GM19099 (cell line): ENCODE measurements around the gene SYT3.

Source experiments
- POLR2A ChIP-seq: IDR thresholded peaks from 3 replicates; pipeline ENCODE4 v1.6.1; 2011; ENCODE audit warnings: low read depth; ENCODE audit not compliant: insufficient read length; ENCODE audit errors: extremely low read depth

SYT3 gene

GRCh38 chr19:50629801-50630200 is 9.9 kb downstream of the SYT3 start:
- TF ChIP-seq POLR2A, result no peak

DNA sequence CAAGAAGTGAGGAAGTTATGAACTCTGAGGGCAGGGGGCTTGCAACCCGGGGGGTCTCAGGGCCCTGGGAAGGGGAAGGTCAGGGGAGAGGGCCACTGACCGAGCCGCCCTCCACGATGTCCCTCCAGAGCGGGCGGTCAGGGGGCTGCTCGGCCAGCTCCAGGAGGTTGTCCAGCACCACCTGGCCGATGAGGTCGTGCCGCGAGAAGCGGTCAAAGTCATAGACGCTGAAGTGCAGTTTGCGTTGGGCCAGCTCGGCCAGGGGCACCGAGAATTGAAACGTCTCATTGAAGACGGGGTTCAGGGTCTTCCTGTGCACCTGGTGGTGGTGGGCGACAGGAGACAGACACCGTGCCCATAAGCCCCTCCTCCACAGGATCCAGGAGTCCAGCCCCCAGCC is 10.5 kb downstream of the SYT3 start:
- TF ChIP-seq POLR2A, result no peak

- no peak for TF ChIP-seq POLR2A
Observed at GRCh38 chr19:50628551-50628950, 11.1 kb downstream of the SYT3 start.

DNA sequence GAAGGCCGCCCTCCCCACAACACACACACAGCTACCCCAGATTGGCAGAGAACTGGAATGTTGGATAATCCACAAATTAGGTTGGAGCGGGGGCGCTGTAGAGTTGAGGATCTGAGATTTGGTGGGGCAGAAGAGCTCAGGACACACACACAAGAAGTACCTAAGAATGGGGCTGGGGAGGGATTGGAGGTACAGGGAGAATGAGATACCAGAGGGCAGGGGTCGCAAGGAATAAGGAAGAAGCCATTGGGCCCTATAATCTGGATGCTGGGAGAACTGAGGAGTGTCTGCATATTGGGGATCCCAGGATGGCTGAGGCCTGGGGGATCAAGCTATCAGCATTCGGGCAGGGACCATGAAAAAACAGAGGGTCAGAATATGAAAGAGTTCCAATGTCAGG is 11.5 kb downstream of the SYT3 start:
- TF ChIP-seq POLR2A, result no peak

DNA sequence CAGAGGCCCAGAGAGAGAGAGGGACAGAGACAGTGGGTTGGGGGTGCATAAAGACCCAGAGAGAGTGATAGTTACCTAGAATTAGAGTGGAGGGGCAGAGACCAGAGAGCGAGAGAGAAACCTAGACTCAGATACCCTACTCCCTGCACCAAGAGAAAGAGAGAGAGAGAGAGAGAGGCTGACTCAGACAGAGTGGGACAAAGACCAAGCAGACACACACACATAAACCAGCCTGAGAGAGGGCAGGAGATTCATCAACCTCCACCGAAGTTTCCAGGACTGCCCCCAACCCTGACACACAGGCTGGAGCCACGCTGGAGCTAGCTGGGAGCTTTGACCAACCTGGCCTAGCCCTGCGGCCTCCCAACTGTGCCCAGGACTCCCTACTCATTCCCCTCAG is 12.9 kb downstream of the SYT3 start:
- TF ChIP-seq POLR2A, result no peak

GRCh38 chr19:50626011-50626410 is 13.7 kb downstream of the SYT3 start:
- no peak for TF ChIP-seq POLR2A

DNA sequence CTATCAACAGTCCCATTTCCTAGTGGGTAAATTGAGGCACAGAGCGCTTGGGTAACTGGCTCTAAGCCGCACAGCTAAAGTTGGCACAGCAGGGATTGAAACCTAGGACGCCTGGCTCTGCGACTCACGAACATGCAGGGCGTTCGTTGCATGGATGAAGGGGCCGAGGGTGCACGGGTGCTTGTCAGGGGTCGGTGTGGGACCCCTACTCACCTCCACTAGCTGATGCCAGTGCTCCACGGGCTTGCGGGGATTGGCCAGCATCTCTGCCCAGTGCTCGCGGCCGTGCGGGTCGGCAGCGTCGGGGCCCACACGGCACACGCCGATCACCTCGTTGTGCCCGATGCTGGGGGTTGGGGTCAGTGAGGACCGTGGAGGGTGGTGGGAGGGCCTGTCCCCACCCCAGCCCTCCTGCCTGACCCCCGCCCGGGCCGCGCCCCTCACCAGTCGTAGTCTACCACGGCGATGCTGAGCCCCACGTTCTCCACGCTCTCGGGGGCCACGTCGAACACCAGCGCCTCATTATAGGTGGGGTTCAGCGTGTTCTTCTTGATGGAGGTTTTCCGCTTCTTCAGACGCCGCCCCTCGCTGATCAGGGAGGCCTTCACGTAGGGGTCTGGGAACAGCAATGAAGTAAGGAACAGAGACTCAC is 14.6 kb downstream of the SYT3 start:
- TF ChIP-seq POLR2A, result no peak

DNA sequence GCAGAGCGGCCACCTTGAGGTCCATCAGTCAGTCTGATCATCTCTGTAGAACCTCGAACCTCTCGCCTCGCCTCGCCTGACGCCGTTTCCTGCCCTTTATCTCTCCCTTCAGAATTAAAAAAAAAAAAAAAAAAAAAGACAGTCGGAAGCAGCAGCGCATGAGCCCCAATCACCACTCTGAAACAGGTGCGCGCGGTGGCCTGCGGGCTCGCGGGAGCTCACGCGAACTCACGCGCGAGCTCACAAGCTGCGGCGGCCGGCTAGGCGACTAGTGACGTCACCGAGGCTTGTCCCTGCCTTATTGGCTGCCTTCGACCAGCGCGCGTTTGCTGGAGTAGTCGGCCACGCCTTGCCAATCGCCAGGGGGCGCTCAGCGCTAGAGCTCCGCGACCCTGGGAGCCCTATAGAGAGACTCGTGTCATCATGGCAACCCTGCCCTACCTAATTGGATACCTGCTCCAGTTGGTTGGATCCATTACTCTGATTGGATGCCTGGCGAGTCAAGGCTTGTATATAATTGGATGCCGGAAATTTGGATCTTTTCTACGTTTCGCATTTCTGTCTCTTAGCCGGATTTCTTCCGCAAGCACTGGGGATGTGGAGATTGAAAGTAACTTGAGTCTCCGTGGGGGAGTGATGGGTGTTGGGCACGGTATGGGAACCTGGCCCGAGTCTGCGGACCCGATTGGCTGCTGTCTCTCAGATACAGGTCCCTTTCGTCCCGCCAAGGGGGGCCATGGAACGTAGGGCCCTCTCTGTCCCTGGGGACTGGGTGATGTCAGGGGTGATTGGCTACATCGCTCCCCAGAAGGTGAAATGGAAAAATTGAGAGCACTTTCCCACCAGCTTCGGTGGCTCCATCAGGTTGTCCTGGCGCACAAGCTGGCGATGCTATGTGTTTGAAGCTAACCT is 31.6 kb downstream of the SYT3 start:
- TF ChIP-seq POLR2A, result no peak

DNA sequence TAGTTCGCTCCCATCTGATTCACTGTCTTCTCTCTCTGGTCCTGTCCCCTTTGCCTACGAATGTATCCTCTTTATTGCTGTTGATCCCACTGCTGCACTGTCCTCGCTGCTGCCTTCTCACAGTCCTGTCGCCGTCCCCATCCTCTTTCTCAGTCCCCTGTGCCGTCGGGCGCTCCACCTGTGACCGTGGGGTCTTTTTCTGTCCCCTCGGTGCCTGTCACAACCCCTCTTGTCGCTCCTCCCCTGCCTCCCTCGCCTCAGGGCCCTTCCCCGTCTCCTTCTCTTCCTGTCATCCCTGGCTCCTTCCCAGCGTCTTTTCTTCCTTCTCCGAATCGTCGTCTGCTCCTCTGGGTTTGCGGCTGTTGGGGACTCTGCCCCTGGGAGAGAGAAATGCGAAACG is 32.3 kb downstream of the SYT3 start:
- TF ChIP-seq POLR2A, result no peak

DNA sequence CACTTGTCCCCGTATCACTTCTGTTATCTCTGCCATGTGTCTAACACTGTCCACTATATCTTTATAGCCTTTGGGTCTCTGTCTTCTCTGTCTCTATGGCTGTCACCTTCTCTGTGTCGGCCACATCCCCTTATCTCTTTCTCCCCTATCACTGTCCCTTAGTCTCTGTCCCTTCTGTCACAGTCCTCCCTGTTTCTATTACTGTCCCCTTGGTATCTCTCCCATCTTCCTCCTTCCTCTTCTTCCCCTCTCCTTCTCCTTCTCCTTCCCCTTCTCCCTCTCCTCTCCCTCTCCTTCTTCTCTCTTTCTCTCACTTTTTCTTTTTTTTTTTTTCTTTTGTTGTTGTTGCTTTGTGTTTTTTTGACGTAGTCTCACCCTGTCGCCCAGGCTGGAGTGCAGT is 36.7 kb downstream of the SYT3 start:
- no peak for TF ChIP-seq POLR2A

GRCh38 chr19:50602496-50602895 is 37.2 kb downstream of the SYT3 start:
- TF ChIP-seq POLR2A, result no peak

- no peak for TF ChIP-seq POLR2A
Observed at GRCh38 chr19:50602089-50602422, 37.6 kb downstream of the SYT3 start.

GRCh38 chr19:50601407-50602088 is 38.1 kb downstream of the SYT3 start:
- no peak for TF ChIP-seq POLR2A

- no peak for TF ChIP-seq POLR2A
Observed at GRCh38 chr19:50599427-50599826, 40.3 kb downstream of the SYT3 start.

DNA sequence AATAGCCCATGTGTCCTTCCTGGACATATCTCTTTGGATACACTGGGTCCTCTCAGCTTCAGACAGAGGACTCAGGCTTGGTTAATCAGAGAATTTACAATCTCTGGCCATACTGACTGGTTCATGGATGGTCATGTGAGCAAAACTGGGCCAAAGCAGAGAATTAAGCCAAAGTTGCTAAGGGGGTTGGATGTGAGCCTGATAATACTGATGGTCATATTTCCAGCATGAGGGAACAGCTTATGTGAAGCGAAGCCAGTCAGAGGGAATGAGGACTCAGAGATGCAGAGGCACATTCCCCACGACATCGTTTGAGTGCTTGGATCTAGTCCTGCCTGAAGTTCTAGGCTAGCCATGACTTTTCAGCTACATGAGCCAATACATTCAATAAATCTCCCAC is 49.5 kb downstream of the SYT3 start:
- no peak for TF ChIP-seq POLR2A
